ENCODE results near the gene CD207.

The CD207 gene

DNA sequence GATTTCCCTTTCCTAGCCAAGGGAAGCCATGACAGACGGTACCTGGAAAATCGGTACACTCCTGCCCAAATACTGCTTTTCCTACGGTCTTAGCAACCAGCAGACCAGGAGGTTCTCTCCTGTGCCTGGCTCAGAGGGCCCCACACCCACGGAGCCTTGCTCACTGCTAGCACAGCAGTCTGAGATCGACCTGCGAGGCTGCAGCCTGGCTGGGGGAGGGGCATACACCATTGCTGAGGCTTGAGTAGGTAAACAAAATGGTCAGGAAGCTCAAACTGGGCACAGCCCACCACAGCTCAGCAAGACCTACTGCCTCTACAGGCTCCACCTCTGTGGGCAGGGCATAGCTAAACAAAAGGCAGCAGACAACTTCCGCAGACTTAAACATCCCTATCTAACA, 6.8 kb upstream of the CD207 start:
- TF ChIP-seq, protein P1, sequence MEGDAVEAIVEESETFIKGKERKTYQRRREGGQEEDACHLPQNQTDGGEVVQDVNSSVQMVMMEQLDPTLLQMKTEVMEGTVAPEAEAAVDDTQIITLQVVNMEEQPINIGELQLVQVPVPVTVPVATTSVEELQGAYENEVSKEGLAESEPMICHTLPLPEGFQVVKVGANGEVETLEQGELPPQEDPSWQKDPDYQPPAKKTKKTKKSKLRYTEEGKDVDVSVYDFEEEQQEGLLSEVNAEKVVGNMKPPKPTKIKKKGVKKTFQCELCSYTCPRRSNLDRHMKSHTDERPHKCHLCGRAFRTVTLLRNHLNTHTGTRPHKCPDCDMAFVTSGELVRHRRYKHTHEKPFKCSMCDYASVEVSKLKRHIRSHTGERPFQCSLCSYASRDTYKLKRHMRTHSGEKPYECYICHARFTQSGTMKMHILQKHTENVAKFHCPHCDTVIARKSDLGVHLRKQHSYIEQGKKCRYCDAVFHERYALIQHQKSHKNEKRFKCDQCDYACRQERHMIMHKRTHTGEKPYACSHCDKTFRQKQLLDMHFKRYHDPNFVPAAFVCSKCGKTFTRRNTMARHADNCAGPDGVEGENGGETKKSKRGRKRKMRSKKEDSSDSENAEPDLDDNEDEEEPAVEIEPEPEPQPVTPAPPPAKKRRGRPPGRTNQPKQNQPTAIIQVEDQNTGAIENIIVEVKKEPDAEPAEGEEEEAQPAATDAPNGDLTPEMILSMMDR (IDR thresholded peaks at IDR 0.05), result no peak

DNA sequence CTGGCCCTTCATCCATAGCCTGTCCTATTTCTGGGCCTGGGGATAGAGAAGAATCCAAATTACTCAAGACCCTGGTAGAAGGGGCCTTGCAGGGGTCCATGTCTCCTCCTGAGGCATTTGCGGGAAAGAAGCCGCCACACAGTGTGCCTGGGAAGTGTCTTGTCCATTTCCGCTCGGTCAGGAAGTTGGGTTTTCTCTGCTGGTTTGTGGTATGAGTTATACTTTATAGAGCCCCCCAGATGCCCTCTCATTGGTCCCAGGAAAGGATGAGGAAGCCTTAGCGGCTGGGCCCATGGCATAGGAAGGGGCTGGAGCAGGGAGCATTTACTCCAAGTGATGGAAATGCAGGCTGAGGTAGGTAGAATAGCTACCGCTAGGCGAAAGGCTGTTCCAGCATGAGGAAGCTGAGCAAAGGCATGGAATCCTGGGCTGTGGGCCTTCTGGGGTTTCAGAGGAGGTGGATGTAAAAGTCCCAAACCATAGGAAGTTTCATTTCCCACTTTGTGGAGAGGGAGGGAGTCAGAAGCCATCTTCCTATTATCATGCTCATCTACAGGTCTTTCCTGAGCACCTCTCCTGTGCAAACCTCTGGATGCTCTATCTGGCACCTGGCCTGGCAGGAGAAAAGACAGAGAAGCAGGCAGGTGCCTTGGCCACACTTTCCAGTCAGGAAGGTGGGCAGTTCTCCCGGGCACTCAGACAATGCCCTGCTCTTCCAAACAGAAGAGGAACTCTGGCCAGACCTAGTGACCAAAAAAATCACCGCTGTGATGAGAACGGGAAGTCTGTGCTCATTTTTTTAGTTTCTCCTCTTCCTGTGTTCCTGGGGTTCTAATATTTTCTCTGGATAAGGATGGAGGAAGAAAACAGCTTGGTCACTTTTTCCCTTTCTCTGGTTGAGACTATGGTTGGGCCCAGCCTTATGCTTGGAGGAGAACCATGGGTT, 2.6 kb upstream of the CD207 start:
- no peak overlapping the region for H3K4me3 Mint-ChIP-seq
- no peaks in the 10 kb centered on the region for H3K36me3 Mint-ChIP-seq (ENCODE audit: low read depth)
- H3K27me3 Mint-ChIP-seq (ENCODE audit: low read depth, poor library complexity), result peaks cover 52% of the 10 kb centered on the region
- DNase-seq, result no peak
- TF ChIP-seq, protein P1 (IDR thresholded peaks at IDR 0.05), result no peak
- H3K9me3 Mint-ChIP-seq, result peaks cover 9% of the 10 kb centered on the region
- H3K4me1 Mint-ChIP-seq, result no peaks in the 10 kb centered on the region
- no peak overlapping the region for H3K27ac Mint-ChIP-seq

More for the DNA sequence above, 6.8 kb upstream of the CD207 start:
- Mint-ChIP-seq H3K27me3 (ENCODE audit: low read depth, poor library complexity) (peaks cover 62% of the 10 kb centered on the region), H3K27ac (no peak overlapping the region), H3K9me3 (peaks cover 32% of the 10 kb centered on the region), H3K36me3 (ENCODE audit: low read depth) (no peaks in the 10 kb centered on the region), H3K4me3 (no peak overlapping the region), H3K4me1 (no peaks in the 10 kb centered on the region)
- no peak for DNase-seq

GRCh38 chr2:70834881-70835280, 735 bp downstream of the CD207 start:
- H3K4me3 Mint-ChIP-seq, result no peak overlapping the region

GRCh38 chr2:70834106-70834505, 1.5 kb downstream of the CD207 start:
- DNase-seq, result no peak
- Mint-ChIP-seq H3K4me3 (no peak overlapping the region), H3K9me3 (no peaks in the 10 kb centered on the region), H3K27me3 (ENCODE audit: low read depth, poor library complexity) (peaks cover 61% of the 10 kb centered on the region), H3K4me1 (peaks cover 3% of the 10 kb centered on the region), H3K36me3 (ENCODE audit: low read depth) (no peaks in the 10 kb centered on the region), H3K27ac (no peak overlapping the region)
- TF ChIP-seq, protein P1 (IDR thresholded peaks at IDR 0.05), result no peak

More at GRCh38 chr2:70834881-70835280, 735 bp downstream of the CD207 start:
- no peak overlapping the region for H3K27ac Mint-ChIP-seq
- H3K27me3 Mint-ChIP-seq (ENCODE audit: low read depth, poor library complexity), result peaks cover 64% of the 10 kb centered on the region
- no peaks in the 10 kb centered on the region for H3K4me1 Mint-ChIP-seq
- no peaks in the 10 kb centered on the region for H3K9me3 Mint-ChIP-seq
- TF ChIP-seq, protein P1 (IDR thresholded peaks at IDR 0.05), result no peak
- no peaks in the 10 kb centered on the region for H3K36me3 Mint-ChIP-seq (ENCODE audit: low read depth)
- no peak for DNase-seq

GRCh38 chr2:70833246-70833645, 2.4 kb downstream of the CD207 start:
- peaks cover 7% of the 10 kb centered on the region for H3K4me1 Mint-ChIP-seq
- H3K27me3 Mint-ChIP-seq (ENCODE audit: low read depth, poor library complexity), result peaks cover 53% of the 10 kb centered on the region
- no peak overlapping the region for H3K4me3 Mint-ChIP-seq
- TF ChIP-seq, protein P1 (IDR thresholded peaks at IDR 0.05), result no peak
- H3K36me3 Mint-ChIP-seq (ENCODE audit: low read depth), result no peaks in the 10 kb centered on the region
- no peak for DNase-seq
- H3K9me3 Mint-ChIP-seq, result no peaks in the 10 kb centered on the region
- H3K27ac Mint-ChIP-seq, result no peak overlapping the region
